HUES48 (cell line): ENCODE results near the gene ADARB1.

Experiments
- H3K27ac ChIP-seq: one replicate; pipeline ENCODE4 v1.7.0; 2013; ENCODE audit warnings: low read depth, low read length, inconsistent platforms
- H3K27me3 ChIP-seq: 2 replicates; pipeline ENCODE4 v1.6.1; 2013; ENCODE audit warnings: mild to moderate bottlenecking, low read length; ENCODE audit not compliant: control insufficient read depth, insufficient read depth
- H3K36me3 ChIP-seq: 2 replicates; pipeline ENCODE4 v1.6.1; 2013; ENCODE audit warnings: low read length; ENCODE audit not compliant: control insufficient read depth, insufficient read depth
- H3K4me1 ChIP-seq: 2 replicates; pipeline ENCODE4 v1.6.1; 2013; ENCODE audit warnings: mild to moderate bottlenecking, low read length; ENCODE audit not compliant: control insufficient read depth, insufficient read depth
- H3K4me3 ChIP-seq: 2 replicates; pipeline ENCODE4 v1.5.1; 2013; ENCODE audit warnings: mild to moderate bottlenecking, low read depth, low read length
- H3K9ac ChIP-seq: 2 replicates; pipeline ENCODE4 v1.6.1; 2013; ENCODE audit warnings: mild to moderate bottlenecking, low read depth, low read length, moderate library complexity
- H3K9me3 ChIP-seq: 2 replicates; pipeline ENCODE4 v1.6.1; 2013; ENCODE audit warnings: low read length; ENCODE audit not compliant: control insufficient read depth, insufficient read depth

ADARB1 gene

GRCh38 chr21:45091550-45092322 is 17.4 kb downstream of the ADARB1 start:
- Histone ChIP-seq H3K27ac (no peak overlapping the region), H3K4me1 (no peaks in the 10 kb centered on the region), H3K9me3 (no peaks in the 10 kb centered on the region), H3K4me3 (no peak overlapping the region), H3K27me3 (no peaks in the 10 kb centered on the region), H3K9ac (no peak overlapping the region), H3K36me3 (no peaks in the 10 kb centered on the region)

GRCh38 chr21:45093035-45093532 is 18.7 kb downstream of the ADARB1 start:
- Histone ChIP-seq H3K27me3 (no peaks in the 10 kb centered on the region), H3K9ac (no peak overlapping the region; the same call in 1 of the 2 replicates), H3K4me3 (no peak overlapping the region), H3K9me3 (no peaks in the 10 kb centered on the region), H3K27ac (no peak overlapping the region), H3K36me3 (no peaks in the 10 kb centered on the region), H3K4me1 (no peaks in the 10 kb centered on the region)

GRCh38 chr21:45094412-45094811 is 20.0 kb downstream of the ADARB1 start:
- no peaks in the 10 kb centered on the region for H3K4me1 ChIP-seq
- H3K27ac ChIP-seq = no peak overlapping the region
- H3K27me3 ChIP-seq = no peaks in the 10 kb centered on the region
- no peak overlapping the region for H3K9ac ChIP-seq
- H3K9me3 ChIP-seq = no peaks in the 10 kb centered on the region
- no peak overlapping the region for H3K4me3 ChIP-seq
- no peaks in the 10 kb centered on the region for H3K36me3 ChIP-seq

DNA sequence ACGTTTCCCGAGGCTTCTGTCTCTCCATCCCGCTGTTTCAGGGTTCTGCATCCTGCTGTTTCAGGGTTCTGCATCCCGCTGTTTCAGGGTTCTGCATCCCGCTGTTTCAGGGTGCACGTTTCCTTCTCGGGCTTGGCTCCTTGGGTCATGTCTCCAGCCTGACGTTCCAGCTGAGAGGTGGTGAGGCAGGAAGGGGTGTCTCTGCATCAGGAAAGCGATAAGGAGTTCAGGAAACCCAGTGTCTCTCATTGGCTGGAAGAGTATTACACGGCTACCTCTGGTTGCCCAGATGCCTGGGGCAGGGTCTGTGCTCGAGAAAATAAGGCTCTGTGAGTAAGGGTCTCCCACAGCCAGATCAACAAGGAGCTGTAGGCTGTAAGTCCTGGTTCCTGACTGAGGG is 21.1 kb downstream of the ADARB1 start:
- H3K4me3 ChIP-seq = no peak overlapping the region
- H3K9me3 ChIP-seq = no peaks in the 10 kb centered on the region
- no peaks in the 10 kb centered on the region for H3K4me1 ChIP-seq
- no peak overlapping the region for H3K27ac ChIP-seq
- H3K36me3 ChIP-seq = no peaks in the 10 kb centered on the region
- no peaks in the 10 kb centered on the region for H3K27me3 ChIP-seq
- H3K9ac ChIP-seq = no peak overlapping the region

- Histone ChIP-seq H3K9me3 (no peaks in the 10 kb centered on the region), H3K27ac (no peak overlapping the region), H3K4me3 (no peak overlapping the region), H3K36me3 (no peaks in the 10 kb centered on the region), H3K9ac (no peak overlapping the region), H3K4me1 (no peaks in the 10 kb centered on the region), H3K27me3 (no peaks in the 10 kb centered on the region)
Observed at GRCh38 chr21:45096217-45096616, 21.8 kb downstream of the ADARB1 start.

DNA sequence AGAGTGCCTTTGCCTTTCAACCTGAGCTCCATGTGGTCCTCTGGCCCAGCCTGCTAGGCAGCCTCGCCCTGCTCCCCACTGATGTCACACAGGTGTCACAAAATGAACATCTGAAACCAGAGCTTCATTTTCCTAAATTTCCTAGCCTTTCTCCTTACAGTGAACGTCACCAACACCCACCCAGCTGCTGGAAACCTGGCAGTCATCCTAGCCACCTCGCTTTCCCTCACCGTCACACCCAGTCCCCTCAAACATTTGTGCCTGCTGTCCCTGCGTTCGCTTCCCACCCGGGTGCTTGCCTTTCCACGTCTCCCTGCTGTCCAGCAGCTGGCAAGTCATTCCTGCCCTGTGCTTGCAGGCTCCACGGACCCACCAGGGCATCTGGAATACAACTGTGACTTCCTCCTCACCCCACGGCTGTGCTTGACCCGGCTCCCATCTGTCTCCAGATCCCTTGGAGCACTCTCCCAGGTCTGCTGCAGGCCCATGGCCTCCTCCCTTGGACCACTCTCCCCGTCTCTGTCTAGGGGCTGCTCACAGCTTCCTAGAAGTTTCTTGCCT is 23.5 kb downstream of the ADARB1 start:
- no peak overlapping the region for H3K4me3 ChIP-seq
- no peaks in the 10 kb centered on the region for H3K36me3 ChIP-seq
- H3K4me1 ChIP-seq = no peaks in the 10 kb centered on the region
- no peak overlapping the region for H3K27ac ChIP-seq
- no peaks in the 10 kb centered on the region for H3K27me3 ChIP-seq
- H3K9me3 ChIP-seq = no peaks in the 10 kb centered on the region
- no peak overlapping the region for H3K9ac ChIP-seq

- Histone ChIP-seq H3K9me3 (no peaks in the 10 kb centered on the region), H3K9ac (no peak overlapping the region), H3K27ac (no peak overlapping the region), H3K4me3 (no peak overlapping the region), H3K27me3 (no peaks in the 10 kb centered on the region), H3K36me3 (no peaks in the 10 kb centered on the region), H3K4me1 (no peaks in the 10 kb centered on the region)
Observed at GRCh38 chr21:45098867-45099266, 24.5 kb downstream of the ADARB1 start.

GRCh38 chr21:45099571-45099970 is 25.2 kb downstream of the ADARB1 start:
- no peaks in the 10 kb centered on the region for H3K9me3 ChIP-seq
- no peaks in the 10 kb centered on the region for H3K36me3 ChIP-seq
- H3K27me3 ChIP-seq = no peaks in the 10 kb centered on the region
- H3K4me3 ChIP-seq = no peak overlapping the region
- no peak overlapping the region for H3K9ac ChIP-seq
- H3K4me1 ChIP-seq = no peaks in the 10 kb centered on the region
- H3K27ac ChIP-seq = no peak overlapping the region

GRCh38 chr21:45100866-45101265 is 26.5 kb downstream of the ADARB1 start:
- H3K27me3 ChIP-seq = no peaks in the 10 kb centered on the region
- H3K4me1 ChIP-seq = no peaks in the 10 kb centered on the region
- H3K27ac ChIP-seq = no peak overlapping the region
- H3K9me3 ChIP-seq = no peaks in the 10 kb centered on the region
- no peaks in the 10 kb centered on the region for H3K36me3 ChIP-seq
- no peak overlapping the region for H3K4me3 ChIP-seq
- no peak overlapping the region for H3K9ac ChIP-seq

GRCh38 chr21:45102391-45102932 is 28.1 kb downstream of the ADARB1 start:
- Histone ChIP-seq H3K27ac (no peak overlapping the region), H3K4me3 (no peak overlapping the region), H3K4me1 (no peaks in the 10 kb centered on the region), H3K27me3 (no peaks in the 10 kb centered on the region), H3K9ac (no peak overlapping the region), H3K9me3 (no peaks in the 10 kb centered on the region), H3K36me3 (no peaks in the 10 kb centered on the region)

DNA sequence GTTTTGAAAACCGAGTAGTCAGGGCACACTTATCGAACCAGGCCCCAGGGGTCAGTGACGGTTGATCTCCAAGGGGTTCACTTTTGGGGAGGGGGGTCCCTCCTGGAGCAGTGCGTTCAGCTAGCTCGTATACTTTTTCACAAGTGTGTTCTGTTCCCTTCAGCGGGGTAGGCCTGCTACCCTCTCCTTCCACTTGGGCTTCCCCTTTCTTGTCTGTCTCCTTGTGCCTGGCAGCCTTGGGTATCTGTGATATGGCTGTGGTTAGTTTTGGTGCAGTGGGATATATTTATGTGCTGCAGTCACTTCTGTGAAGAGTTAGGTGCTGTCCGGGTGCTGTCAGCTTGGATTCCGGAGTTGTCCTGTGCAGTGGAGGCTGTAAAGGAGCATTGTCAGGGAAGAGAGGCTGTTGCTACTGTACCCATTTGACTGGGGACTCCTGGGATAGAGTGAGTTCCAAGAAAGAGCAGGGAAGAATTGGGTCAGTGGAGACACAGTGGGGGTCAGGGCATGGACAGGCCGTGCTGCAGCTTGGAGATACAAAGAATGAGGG is 29.7 kb downstream of the ADARB1 start:
- Histone ChIP-seq H3K9me3 (no peaks in the 10 kb centered on the region), H3K27me3 (no peaks in the 10 kb centered on the region), H3K4me1 (no peaks in the 10 kb centered on the region), H3K27ac (no peak overlapping the region), H3K9ac (no peak overlapping the region), H3K36me3 (no peaks in the 10 kb centered on the region), H3K4me3 (no peak overlapping the region)
